SK-N-SH treated with all-trans-retinoic acid at 6 μM for 48 hours (cell line): Measurements from ENCODE around the gene GSG1L.

Source experiments
- ATAC-seq: fragments of 200-7000 bp; cut with Tn5 transposase; 3 replicates; pipeline ENCODE4 v1.9.1; 2020; ENCODE audit warnings: mild to moderate bottlenecking, moderate library complexity
- CREB5 ChIP-seq: fragments of 250-450 bp; sonication (Bioruptor Pico); IDR thresholded peaks from 2 replicates; pipeline ENCODE4 v1.5.1; 2020; ENCODE audit warnings: low read depth, mild to moderate bottlenecking, moderate library complexity
- CSDC2 ChIP-seq: fragments of 250-450 bp; sonication (Bioruptor Pico); IDR thresholded peaks from 2 replicates; pipeline ENCODE4 v1.5.0; 2020; ENCODE audit warnings: mild to moderate bottlenecking, moderate library complexity
- CSRNP3 ChIP-seq: fragments of 250-450 bp; sonication (Bioruptor Pico); IDR thresholded peaks from 2 replicates; pipeline ENCODE4 v1.5.1; 2021; ENCODE audit warnings: mild to moderate bottlenecking, moderate library complexity
- ESRRG ChIP-seq: fragments of 250-450 bp; sonication (Bioruptor Pico); IDR thresholded peaks from 2 replicates; pipeline ENCODE4 v1.6.1; 2021; ENCODE audit warnings: mild to moderate bottlenecking
- GLIS3 ChIP-seq: fragments of 250-450 bp; sonication (Bioruptor Pico); IDR thresholded peaks from 2 replicates; pipeline ENCODE4 v1.5.0; 2020; ENCODE audit warnings: mild to moderate bottlenecking, moderate library complexity
- ISL1 ChIP-seq: fragments of 250-450 bp; sonication (Bioruptor Pico); IDR thresholded peaks from 2 replicates; pipeline ENCODE4 v2.1.2; 2022; ENCODE audit warnings: mild to moderate bottlenecking, moderate library complexity
- OSR1 ChIP-seq: fragments of 250-450 bp; sonication (Bioruptor Pico); IDR thresholded peaks from 2 replicates; pipeline ENCODE4 v1.8.0; 2022; ENCODE audit warnings: moderate library complexity, mild to moderate bottlenecking, inconsistent platforms
- PATZ1 ChIP-seq: fragments of 250-450 bp; sonication (Bioruptor Pico); IDR thresholded peaks from 2 replicates; pipeline ENCODE4 v1.8.0; 2020; ENCODE audit warnings: mild to moderate bottlenecking, moderate library complexity, borderline replicate concordance
- POU6F1 ChIP-seq: fragments of 250-450 bp; sonication (Bioruptor Pico); IDR thresholded peaks from 2 replicates; pipeline ENCODE4 v1.8.0; 2021; ENCODE audit warnings: low read depth, mild to moderate bottlenecking, moderate library complexity, borderline replicate concordance
- PPARA ChIP-seq: fragments of 250-450 bp; sonication (Bioruptor Pico); IDR thresholded peaks from 2 replicates; pipeline ENCODE4 v1.5.0; 2020; ENCODE audit warnings: mild to moderate bottlenecking, borderline replicate concordance
- RARB ChIP-seq: fragments of 250-450 bp; sonication (Bioruptor Pico); IDR thresholded peaks from 2 replicates; pipeline ENCODE4 v1.8.0; 2021; ENCODE audit warnings: mild to moderate bottlenecking, moderate library complexity
- SNAI2 ChIP-seq: fragments of 250-450 bp; sonication (Bioruptor Pico); IDR thresholded peaks from 2 replicates; pipeline ENCODE4 v1.5.0; 2020; ENCODE audit warnings: mild to moderate bottlenecking, moderate library complexity
- TCF4 ChIP-seq: fragments of 250-450 bp; sonication (Bioruptor Pico); IDR thresholded peaks from 2 replicates; pipeline ENCODE4 v1.8.0; 2021; ENCODE audit warnings: mild to moderate bottlenecking, moderate library complexity, borderline replicate concordance
- TOX ChIP-seq: fragments of 250-450 bp; sonication (Bioruptor Pico); IDR thresholded peaks from 2 replicates; pipeline ENCODE4 v1.8.0; 2021; ENCODE audit warnings: mild to moderate bottlenecking, moderate library complexity, borderline replicate concordance
- ZC3H10 ChIP-seq: fragments of 250-450 bp; sonication (Bioruptor Pico); IDR thresholded peaks from 2 replicates; pipeline ENCODE4 v1.5.1; 2021; ENCODE audit warnings: mild to moderate bottlenecking, moderate library complexity
- ZFP3 ChIP-seq: fragments of 250-450 bp; sonication (Bioruptor Pico); IDR thresholded peaks from 2 replicates; pipeline ENCODE4 v1.5.0; 2020; ENCODE audit warnings: mild to moderate bottlenecking, moderate library complexity
- ZFP30 ChIP-seq: fragments of 450-650 bp; formaldehyde crosslinking; IDR thresholded peaks from 2 replicates; pipeline ENCODE4 v1.5.0; 2022; ENCODE audit warnings: mild to moderate bottlenecking, moderate library complexity
- ZNF565 ChIP-seq: fragments of 450-650 bp; formaldehyde crosslinking; conservative IDR thresholded peaks from 2 replicates; pipeline ENCODE4 v1.5.0; 2020; ENCODE audit warnings: low read depth, mild to moderate bottlenecking, moderate library complexity
- ZNF70 ChIP-seq: fragments of 450-650 bp; formaldehyde crosslinking; IDR thresholded peaks from 2 replicates; pipeline ENCODE4 v1.5.0; 2020; ENCODE audit warnings: mild to moderate bottlenecking, moderate library complexity
- ZNF8 ChIP-seq: fragments of 450-650 bp; formaldehyde crosslinking; IDR thresholded peaks from 2 replicates; pipeline ENCODE4 v1.5.0; 2020; ENCODE audit warnings: mild to moderate bottlenecking, moderate library complexity

The GSG1L gene

GRCh38 chr16:27754788-27755690 is 308.5 kb downstream of the GSG1L start (continued):
- TF ChIP-seq CSDC2 (CRISPR knock-in tag) (no peak), ZFP30 (no peak), SNAI2 (CRISPR knock-in tag) (no peak), GLIS3 (CRISPR knock-in tag) (no peak), PPARA (no peak)

- ATAC-seq: no peak
- TF ChIP-seq ZNF8 (CRISPR knock-in tag) (no peak), OSR1 (CRISPR knock-in tag) (no peak), TOX (no peak), ZFP30 (no peak), TCF4 (CRISPR knock-in tag) (no peak)
These were observed 310.0 kb downstream of the GSG1L start for GRCh38 chr16:27753563-27753962.

GRCh38 chr16:27752241-27752640 is 311.3 kb downstream of the GSG1L start:
- no peak for ATAC-seq
- no peak for TF ChIP-seq ZNF70 (CRISPR knock-in tag)
- no peak for TF ChIP-seq ESRRG (CRISPR knock-in tag)
- TF ChIP-seq ZFP3 (CRISPR knock-in tag): no peak
- no peak for TF ChIP-seq GLIS3 (CRISPR knock-in tag)
- TF ChIP-seq CSDC2 (CRISPR knock-in tag): no peak
- no peak for TF ChIP-seq TOX
- TF ChIP-seq TCF4 (CRISPR knock-in tag): no peak
- no peak for TF ChIP-seq ISL1 (CRISPR knock-in tag)
- no peak for TF ChIP-seq RARB
- TF ChIP-seq SNAI2 (CRISPR knock-in tag): no peak
- TF ChIP-seq PATZ1 (CRISPR knock-in tag): no peak
- TF ChIP-seq CREB5 (CRISPR knock-in tag): no peak
- TF ChIP-seq ZNF8 (CRISPR knock-in tag): no peak
- no peak for TF ChIP-seq CSRNP3 (CRISPR knock-in tag)
- TF ChIP-seq PPARA: no peak
- TF ChIP-seq ZNF565 (CRISPR knock-in tag): no peak
- no peak for TF ChIP-seq OSR1 (CRISPR knock-in tag)
- TF ChIP-seq ZC3H10 (CRISPR knock-in tag): no peak

- ATAC-seq: no peak
- TF ChIP-seq ZFP30: no peak
- TF ChIP-seq TCF4 (CRISPR knock-in tag): no peak
- no peak for TF ChIP-seq ZC3H10 (CRISPR knock-in tag)
- TF ChIP-seq ZFP3 (CRISPR knock-in tag): no peak
- no peak for TF ChIP-seq GLIS3 (CRISPR knock-in tag)
- no peak for TF ChIP-seq POU6F1 (CRISPR knock-in tag)
- no peak for TF ChIP-seq ZNF70 (CRISPR knock-in tag)
- no peak for TF ChIP-seq CREB5 (CRISPR knock-in tag)
- TF ChIP-seq ISL1 (CRISPR knock-in tag): no peak
- no peak for TF ChIP-seq ZNF565 (CRISPR knock-in tag)
- no peak for TF ChIP-seq CSRNP3 (CRISPR knock-in tag)
- no peak for TF ChIP-seq ZNF8 (CRISPR knock-in tag)
These were observed 311.8 kb downstream of the GSG1L start for GRCh38 chr16:27751676-27752075.
